ENCODE data around the gene RRBP1.

GRCh38 chr20:17619351-17620093 lies 62.5 kb downstream of the RRBP1 start:
- no peak for TF ChIP-seq BHLHE40 (IDR thresholded peaks at IDR 0.05; ENCODE audit: low read depth, low read length)
- TF ChIP-seq CTCF (conservative IDR thresholded peaks at IDR 0.05; ENCODE audit: low read depth, low read length): no peak
- no peak for TF ChIP-seq USF2 (IDR thresholded peaks at IDR 0.05; ENCODE audit: low read depth, low read length)
- TF ChIP-seq POLR2A (IDR thresholded peaks at IDR 0.05; ENCODE audit: low read depth, low read length): no peak
- no peak for TF ChIP-seq RCOR1 (IDR thresholded peaks at IDR 0.05; ENCODE audit: insufficient replicate concordance, low read length)
- TF ChIP-seq RFX5 (IDR thresholded peaks at IDR 0.05; ENCODE audit: low read depth, low read length): no peak
- TF ChIP-seq RAD21 (IDR thresholded peaks at IDR 0.05; ENCODE audit: low read length): no peak
- no peak for TF ChIP-seq ELK1 (IDR thresholded peaks at IDR 0.05; ENCODE audit: borderline replicate concordance, low read depth, low read length)
- no peak for TF ChIP-seq MAZ (IDR thresholded peaks at IDR 0.05; ENCODE audit: borderline replicate concordance, low read depth, low read length)
